Progenitor cell of endocrine pancreas (in vitro differentiated cells): ENCODE measurements around the gene PXMP4. TPM values are rescaled to one million over a fixed set of nuclear protein-coding genes. Genes with fewer than 3 reads are reported as not detected.
"Not testable (repeated sequence)": the region's sequence is repeated elsewhere in the genome, so short reads cannot be mapped to it uniquely, and the experiment has no call there.

Source experiments
- DNase-seq: peaks from one replicate; pipeline ENCODE4 v3.0.0; 2021; ENCODE audit warnings: low spot score; ENCODE audit not compliant: unreplicated experiment
- H3K27ac Mint-ChIP-seq: 2 replicates; pipeline ENCODE4 v1.8.0; 2021; ENCODE audit warnings: mild to moderate bottlenecking, moderate library complexity, mixed read lengths
- H3K27me3 Mint-ChIP-seq: 2 replicates; pipeline ENCODE4 v1.8.0; 2021; ENCODE audit warnings: mixed read lengths
- H3K36me3 Mint-ChIP-seq: 2 replicates; pipeline ENCODE4 v1.8.0; 2022; ENCODE audit warnings: mixed read lengths; ENCODE audit not compliant: insufficient read depth
- H3K4me1 Mint-ChIP-seq: 2 replicates; pipeline ENCODE4 v1.8.0; 2021; ENCODE audit warnings: low read depth, mixed read lengths
- H3K4me3 Mint-ChIP-seq: 2 replicates; pipeline ENCODE4 v1.8.0; 2021; ENCODE audit warnings: low read depth, mild to moderate bottlenecking, moderate library complexity, mixed read lengths
- H3K9me3 Mint-ChIP-seq: 2 replicates; pipeline ENCODE4 v1.8.0; 2021; ENCODE audit warnings: low read depth, mixed read lengths
- CTCF ChIP-seq: fragments of 200-600 bp; sonication (generic); IDR thresholded peaks from one replicate; pipeline ENCODE4 v1.5.0; 2021; ENCODE audit warnings: antibody characterized with exemption, mild to moderate bottlenecking; ENCODE audit not compliant: unreplicated experiment
- total RNA-seq: library from RNA; stranded (reverse); gene quantifications from 2 replicates; pipeline ENCODE4 v1.2.1, GENCODE V29; 2021

The PXMP4 gene
- total RNA-seq, 1 donor from 2014 or later = 5.0 TPM

- Mint-ChIP-seq H3K4me1 (peaks cover 2% of the 10 kb centered on the region), H3K36me3 (peaks cover 6% of the 10 kb centered on the region), H3K4me3 (no peak overlapping the region), H3K27ac (no peak overlapping the region), H3K9me3 (no peaks in the 10 kb centered on the region), H3K27me3 (no peaks in the 10 kb centered on the region)
- no peak for TF ChIP-seq CTCF
- DNase-seq = no peak
These were observed 45.0 kb upstream of the PXMP4 start for GRCh38 chr20:33765099-33765498.

GRCh38 chr20:33761698-33762250 is 41.7 kb upstream of the PXMP4 start:
- Mint-ChIP-seq H3K27me3 (no peaks in the 10 kb centered on the region), H3K27ac (no peak overlapping the region), H3K4me1 (no peaks in the 10 kb centered on the region), H3K4me3 (no peak overlapping the region), H3K9me3 (peaks cover 6% of the 10 kb centered on the region), H3K36me3 (peaks cover 19% of the 10 kb centered on the region)
- no peak for DNase-seq
- no peak for TF ChIP-seq CTCF

GRCh38 chr20:33757458-33757857 is 37.3 kb upstream of the PXMP4 start:
- H3K4me3 Mint-ChIP-seq = no peak overlapping the region
- H3K27ac Mint-ChIP-seq = no peak overlapping the region
- DNase-seq = no peak
- no peak for TF ChIP-seq CTCF
- H3K27me3 Mint-ChIP-seq = no peaks in the 10 kb centered on the region
- H3K36me3 Mint-ChIP-seq = peaks cover 27% of the 10 kb centered on the region
- H3K9me3 Mint-ChIP-seq = peaks cover 6% of the 10 kb centered on the region
- no peaks in the 10 kb centered on the region for H3K4me1 Mint-ChIP-seq

GRCh38 chr20:33757046-33757445 is 36.9 kb upstream of the PXMP4 start:
- DNase-seq = no peak
- H3K27ac Mint-ChIP-seq = no peak overlapping the region
- no peaks in the 10 kb centered on the region for H3K4me1 Mint-ChIP-seq
- peaks cover 6% of the 10 kb centered on the region for H3K9me3 Mint-ChIP-seq
- H3K27me3 Mint-ChIP-seq = no peaks in the 10 kb centered on the region
- H3K36me3 Mint-ChIP-seq = peaks cover 28% of the 10 kb centered on the region
- no peak for TF ChIP-seq CTCF
- H3K4me3 Mint-ChIP-seq = no peak overlapping the region

GRCh38 chr20:33755936-33756490 is 35.9 kb upstream of the PXMP4 start:
- peaks cover 29% of the 10 kb centered on the region for H3K36me3 Mint-ChIP-seq
- not testable (repeated sequence) for H3K9me3 Mint-ChIP-seq, DNase-seq, H3K4me1 Mint-ChIP-seq, H3K27me3 Mint-ChIP-seq, H3K4me3 Mint-ChIP-seq
- peak overlapping the region; percentile 34 for H3K27ac Mint-ChIP-seq

GRCh38 chr20:33753763-33754162 is 33.7 kb upstream of the PXMP4 start:
- no peak overlapping the region for H3K27ac Mint-ChIP-seq
- no peaks in the 10 kb centered on the region for H3K27me3 Mint-ChIP-seq
- no peak overlapping the region for H3K4me3 Mint-ChIP-seq
- TF ChIP-seq CTCF = no peak
- peaks cover 6% of the 10 kb centered on the region for H3K9me3 Mint-ChIP-seq
- H3K4me1 Mint-ChIP-seq = no peaks in the 10 kb centered on the region
- H3K36me3 Mint-ChIP-seq = peaks cover 35% of the 10 kb centered on the region
- no peak for DNase-seq
